ENCODE data around the gene PPM1E.
"Not testable (repeated sequence)": the region's sequence is repeated elsewhere in the genome, so short reads cannot be mapped to it uniquely, and the experiment has no call there.

PPM1E gene

DNA sequence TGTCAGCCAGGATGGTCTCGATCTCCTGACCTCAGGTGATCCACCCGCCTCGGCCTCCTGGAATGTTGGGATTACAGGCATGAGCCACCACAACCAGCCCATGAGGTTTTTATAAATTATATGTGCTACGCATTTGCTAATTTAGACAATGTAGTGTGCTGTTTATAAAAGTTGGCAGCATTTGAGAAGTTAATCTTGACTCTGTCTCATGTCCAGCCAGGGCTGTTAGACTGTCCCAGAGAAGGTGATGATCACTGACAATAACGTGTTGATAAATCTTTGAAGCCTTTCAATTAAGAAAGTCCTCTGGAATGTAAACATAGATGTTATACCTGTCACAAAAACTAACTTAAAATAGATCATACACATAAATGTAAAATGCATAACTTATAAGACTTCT lies 82.0 kb downstream of the PPM1E start:
- in situ Hi-C loops (cut with HindIII; ENCODE audit: low sequenced_read_pairs) = no loop called here

DNA sequence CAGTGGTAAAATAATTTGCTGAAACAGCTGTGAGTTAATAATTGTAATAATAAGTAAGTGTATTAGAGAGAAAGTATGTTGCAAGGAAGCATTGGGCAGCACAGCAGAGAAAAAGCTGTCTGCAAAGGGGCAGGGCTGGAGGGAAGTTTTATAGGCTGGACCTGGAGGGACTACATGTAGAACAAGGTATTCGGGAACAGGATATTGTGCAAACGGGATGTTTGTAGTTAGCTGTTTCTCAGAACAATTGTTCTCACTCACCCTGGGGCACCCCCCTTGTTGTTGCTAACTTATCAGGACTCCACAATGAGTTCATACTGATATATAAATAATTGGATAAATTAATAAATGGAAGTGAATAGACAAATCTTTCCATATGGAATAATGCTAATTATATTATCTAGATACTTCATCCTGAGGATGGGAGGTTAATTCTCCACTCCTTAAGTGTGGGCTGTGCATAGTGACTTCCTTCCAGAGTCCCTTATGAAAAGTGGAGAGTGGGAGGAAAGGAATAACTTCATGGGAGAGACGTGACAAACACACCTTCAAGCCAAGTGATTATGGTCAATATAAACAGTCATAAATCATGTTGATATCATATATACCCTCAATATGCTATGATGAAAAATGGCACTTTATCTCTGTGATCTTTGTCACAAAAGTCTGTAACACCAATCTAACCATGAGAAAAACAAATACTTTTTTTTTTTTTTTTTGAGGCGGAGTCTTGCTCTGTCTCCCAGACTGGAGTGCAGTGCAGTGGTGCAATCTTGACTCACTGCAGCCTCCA lies 85.4 kb downstream of the PPM1E start:
- in situ Hi-C loops (cut with HindIII; ENCODE audit: low sequenced_read_pairs) = no loop called here

DNA sequence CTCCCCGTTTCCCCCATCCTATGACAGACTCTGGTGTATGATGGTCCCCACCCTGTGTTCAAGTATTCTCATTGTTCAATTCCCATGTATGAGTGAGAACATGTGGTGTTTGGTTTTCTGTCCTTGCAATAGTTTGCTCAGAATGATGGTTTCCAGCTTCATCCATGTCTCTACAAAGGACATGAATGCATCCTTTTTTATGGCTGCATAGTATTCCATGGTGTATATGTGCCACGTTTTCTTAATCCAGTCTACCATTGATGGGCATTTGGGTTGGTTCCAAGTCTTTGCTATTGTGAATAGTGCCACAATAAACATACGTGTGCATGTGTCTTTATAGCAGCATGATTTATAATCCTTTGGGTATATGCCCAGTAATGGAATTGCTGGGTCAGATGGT lies 90.8 kb downstream of the PPM1E start:
- in situ Hi-C loops (cut with HindIII; ENCODE audit: low sequenced_read_pairs) = not testable (repeated sequence)

DNA sequence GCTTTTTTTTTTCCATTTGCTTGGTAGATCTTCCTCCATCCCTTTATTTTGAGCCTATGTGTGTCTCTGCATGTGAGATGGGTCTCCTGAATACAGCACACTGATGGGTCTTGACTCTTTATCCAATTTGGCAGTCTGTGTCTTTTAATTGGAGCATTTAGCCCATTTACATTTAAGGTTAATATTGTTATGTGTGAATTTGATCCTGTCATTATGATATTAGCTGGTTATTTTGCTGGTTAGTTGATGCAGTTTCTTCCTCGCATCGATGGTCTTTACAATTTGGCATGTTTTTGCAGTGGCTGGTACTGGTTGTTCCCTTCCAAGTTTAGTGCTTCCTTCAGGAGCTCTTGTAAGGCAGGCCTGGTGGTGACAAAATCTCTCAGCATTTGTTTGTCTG lies 94.5 kb downstream of the PPM1E start:
- in situ Hi-C loops (cut with HindIII; ENCODE audit: low sequenced_read_pairs) = not testable (repeated sequence)

DNA sequence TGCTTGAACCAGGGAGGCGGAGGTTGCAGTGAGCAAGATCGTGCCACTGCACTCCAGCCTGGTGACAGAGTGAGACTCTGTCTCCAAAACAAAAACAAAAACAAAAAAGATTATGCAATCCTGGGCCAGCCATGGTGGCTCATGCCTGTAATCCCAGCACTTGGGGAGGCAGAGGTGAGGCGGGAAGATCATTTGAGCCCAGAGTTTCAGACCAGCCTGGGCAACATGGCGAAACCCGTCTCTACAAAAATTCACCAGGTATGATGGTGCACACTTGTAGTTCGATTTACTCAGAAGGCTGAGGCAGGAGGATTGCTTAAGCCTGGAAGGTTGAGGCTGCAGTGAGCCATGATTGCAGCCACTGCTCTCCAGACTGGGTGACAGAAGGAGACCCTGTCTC lies 109.6 kb downstream of the PPM1E start:
- in situ Hi-C loops (cut with HindIII; ENCODE audit: low sequenced_read_pairs) = no loop called here

DNA sequence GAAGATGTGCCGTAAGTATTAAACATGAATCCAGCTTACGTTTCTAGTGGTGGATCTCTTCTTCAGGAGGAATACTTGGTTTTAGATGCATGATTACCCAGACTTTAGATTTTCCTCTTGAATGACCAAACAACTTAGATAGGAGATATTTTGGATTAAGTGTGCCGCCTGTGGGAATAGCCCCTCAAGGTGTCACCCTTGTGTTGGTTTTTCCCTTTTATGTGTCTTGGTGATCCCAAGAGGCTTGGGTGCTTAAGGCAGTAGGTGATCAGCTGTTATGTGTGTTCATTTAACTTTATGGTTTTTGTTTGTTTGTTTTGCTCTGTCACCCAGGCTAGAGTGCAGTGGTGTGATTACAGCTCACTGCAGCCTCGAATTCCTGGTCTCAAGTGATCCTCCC lies 115.1 kb downstream of the PPM1E start:
- in situ Hi-C loops (cut with HindIII; ENCODE audit: low sequenced_read_pairs) = no loop called here

DNA sequence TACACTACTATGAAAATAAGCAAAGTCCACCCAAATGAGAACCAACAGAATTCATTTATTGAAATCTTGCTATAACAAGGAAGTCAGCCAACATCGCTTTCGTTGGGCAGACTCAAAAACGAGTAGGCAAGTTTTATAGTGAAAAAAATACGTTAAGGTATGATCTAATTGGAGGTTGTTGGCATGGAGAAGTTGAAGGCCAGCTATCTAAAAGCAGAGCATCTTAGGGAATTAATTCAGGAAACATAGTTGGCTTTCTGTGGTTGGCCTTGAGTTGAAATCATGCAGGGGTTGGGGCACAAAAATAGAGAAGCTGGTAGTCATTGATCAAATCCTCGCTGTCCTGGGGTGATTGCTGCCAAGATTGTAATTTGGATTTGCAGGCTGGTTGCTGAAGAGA lies 118.3 kb downstream of the PPM1E start:
- in situ Hi-C loops (cut with HindIII; ENCODE audit: low sequenced_read_pairs) = no loop called here

DNA sequence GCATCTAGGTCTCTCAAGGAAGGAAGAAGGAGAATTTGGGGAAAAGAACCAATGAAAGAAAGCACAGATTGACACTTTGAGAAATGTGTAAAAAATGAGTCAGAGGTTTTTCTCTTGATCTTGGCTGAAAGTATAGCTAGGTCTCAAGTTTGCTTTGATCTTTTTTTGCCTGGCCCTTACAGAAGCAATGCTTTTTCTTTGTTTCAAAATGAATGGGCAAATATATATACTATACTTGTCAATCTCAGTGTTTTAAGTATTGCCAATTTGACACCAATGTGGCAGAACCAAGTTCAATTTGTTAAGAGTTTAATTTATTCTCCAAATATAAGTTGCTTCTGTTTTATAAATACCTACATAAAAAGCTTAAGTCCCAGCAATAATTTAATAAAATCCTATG lies 119.6 kb downstream of the PPM1E start:
- in situ Hi-C loops (cut with HindIII; ENCODE audit: low sequenced_read_pairs) = no loop called here

DNA sequence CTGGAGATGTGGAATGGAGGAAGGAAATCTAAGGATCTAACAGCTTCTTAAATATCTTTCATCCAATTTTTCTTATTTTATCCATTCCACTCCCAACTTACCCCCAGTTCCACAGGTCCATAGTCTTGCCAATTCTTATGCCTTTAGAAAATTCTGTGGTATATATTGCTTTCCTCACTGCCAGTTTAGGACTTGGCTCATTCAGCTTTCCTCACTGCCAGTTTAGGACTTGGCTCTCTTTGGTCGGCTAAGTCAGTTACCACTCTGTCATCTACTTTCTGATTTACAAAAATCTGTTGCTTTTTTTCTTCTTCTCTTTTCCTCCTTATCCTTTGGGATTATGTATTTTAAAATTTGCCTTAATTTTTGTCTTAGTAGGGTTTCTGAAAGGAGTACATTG lies 128.5 kb downstream of the PPM1E start:
- in situ Hi-C loops (cut with HindIII; ENCODE audit: low sequenced_read_pairs) = no loop called here

DNA sequence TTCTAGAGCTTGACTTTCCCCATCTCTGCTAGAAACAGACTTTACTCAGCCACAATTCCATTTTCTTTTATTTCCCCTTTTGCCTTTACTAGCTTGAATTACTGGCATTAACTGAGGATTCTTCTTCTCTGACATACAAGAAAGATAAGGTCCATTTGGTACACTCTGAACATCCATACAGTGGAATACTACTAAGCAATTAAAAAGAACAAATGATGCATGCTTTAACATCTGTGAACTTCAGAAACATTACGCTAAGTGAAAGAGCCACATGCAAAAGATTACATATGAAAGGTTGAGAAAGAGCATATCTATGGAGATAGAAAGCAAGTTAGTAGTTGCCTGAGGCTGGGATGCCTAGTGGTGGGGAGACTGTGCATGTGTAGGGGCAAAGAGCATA lies 130.9 kb downstream of the PPM1E start:
- in situ Hi-C loops (cut with HindIII; ENCODE audit: low sequenced_read_pairs) = no loop called here

DNA sequence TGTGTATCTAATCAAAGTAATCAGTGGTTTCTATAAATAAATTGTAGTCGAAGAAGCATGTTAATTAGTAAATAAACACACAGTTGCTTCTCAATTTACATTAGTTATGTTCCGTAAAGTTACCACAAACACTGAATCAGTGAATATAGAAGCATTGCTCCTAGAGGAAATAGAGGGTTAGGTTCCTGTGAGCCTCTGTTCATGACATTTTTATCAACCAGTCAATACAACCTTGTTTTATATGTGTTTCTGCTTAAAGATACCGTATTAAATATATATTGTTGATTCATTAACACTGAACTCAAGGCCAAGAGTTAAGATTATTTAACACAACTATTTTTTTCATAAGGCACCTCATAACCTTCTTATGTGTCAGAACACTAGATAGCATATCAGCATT lies 134.3 kb downstream of the PPM1E start:
- in situ Hi-C loops (cut with HindIII; ENCODE audit: low sequenced_read_pairs) = no loop called here

DNA sequence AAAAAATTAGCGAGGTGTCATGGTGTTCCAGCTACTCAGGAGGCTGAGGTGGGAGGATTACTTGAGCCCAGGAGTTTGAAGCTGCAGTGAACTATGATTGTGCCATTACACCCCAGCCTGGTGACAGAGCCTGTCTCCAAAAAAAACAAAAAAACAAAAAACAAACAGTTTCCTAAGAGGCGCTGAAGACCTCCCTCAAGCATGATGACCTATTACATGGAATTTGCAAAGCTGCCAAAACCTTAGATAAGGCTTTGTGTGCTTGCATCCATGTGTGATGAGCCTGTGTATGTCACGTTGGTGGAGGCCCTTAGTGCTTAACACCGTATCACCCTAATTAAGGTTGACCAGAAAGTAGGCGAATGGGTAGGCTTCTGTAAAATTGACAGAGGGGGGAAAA lies 143.5 kb downstream of the PPM1E start:
- in situ Hi-C loops (cut with HindIII; ENCODE audit: low sequenced_read_pairs) = no loop called here

DNA sequence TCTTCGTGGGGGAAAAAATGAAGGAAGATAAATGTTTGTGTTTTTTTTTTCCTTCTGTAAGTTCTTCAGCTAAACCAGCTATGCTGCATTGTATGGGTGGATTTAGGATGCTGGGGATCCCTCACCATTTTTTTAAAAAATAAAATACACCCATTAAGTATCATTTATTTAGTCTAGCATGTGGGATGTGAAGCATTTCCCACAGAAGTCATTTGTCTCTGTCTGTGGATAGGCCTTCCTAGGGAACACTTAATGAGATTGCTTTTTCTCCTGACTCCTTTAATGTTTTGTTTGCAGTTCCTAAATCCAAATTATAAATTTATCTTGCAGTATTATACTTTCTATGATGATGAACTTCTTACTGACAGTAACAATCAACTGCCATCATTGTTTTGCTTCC lies 146.7 kb downstream of the PPM1E start:
- in situ Hi-C loops (cut with HindIII; ENCODE audit: low sequenced_read_pairs) = no loop called here

DNA sequence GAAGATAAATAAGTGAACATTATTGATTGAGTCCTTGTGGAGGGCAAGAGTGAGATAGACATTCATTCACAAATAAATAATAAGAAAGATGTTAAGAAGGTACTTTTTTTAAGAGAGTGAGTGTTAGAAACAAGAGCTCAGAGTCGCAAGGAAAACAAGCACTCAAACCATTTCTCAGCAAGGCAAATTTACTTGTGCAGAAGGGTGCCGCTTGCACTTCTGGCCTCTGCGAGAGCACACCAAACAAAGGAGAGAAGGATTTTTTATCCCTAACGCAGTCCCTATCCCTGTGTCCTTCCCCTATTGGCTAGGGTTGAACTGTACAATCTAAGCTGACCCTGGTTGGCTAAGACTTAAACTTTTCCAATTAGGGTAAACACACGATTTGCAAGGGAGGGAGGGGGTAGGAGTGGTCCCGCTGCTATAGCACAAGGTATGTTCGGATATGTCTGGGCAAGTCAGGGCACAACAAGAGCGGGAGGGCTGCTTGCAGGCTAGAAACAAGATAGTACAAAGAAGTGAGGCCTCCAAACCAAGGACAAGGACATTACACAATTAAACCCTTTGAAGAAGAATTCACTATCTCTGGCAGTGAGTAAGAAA lies 156.2 kb downstream of the PPM1E start:
- in situ Hi-C loops (cut with HindIII; ENCODE audit: low sequenced_read_pairs) = no loop called here

DNA sequence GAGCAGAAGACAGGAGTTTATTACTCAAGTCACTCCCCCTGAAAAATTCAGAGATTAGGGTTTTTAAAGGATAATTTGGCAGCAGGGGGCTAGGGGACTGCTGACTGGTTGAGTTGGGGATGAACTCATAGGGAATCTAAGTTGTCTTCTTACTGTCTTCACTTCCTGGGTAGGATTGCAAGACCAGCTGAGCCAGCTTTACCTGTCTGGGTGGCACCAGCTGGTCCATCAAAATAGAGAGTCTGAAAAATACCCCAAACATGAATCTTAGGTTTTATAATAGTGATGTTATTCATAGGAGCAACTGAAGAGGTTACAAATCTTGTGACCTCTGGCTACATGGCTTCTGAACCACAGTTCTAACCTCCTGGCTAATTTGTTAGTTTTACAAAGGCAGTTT lies 157.9 kb downstream of the PPM1E start:
- in situ Hi-C loops (cut with HindIII; ENCODE audit: low sequenced_read_pairs) = no loop called here

DNA sequence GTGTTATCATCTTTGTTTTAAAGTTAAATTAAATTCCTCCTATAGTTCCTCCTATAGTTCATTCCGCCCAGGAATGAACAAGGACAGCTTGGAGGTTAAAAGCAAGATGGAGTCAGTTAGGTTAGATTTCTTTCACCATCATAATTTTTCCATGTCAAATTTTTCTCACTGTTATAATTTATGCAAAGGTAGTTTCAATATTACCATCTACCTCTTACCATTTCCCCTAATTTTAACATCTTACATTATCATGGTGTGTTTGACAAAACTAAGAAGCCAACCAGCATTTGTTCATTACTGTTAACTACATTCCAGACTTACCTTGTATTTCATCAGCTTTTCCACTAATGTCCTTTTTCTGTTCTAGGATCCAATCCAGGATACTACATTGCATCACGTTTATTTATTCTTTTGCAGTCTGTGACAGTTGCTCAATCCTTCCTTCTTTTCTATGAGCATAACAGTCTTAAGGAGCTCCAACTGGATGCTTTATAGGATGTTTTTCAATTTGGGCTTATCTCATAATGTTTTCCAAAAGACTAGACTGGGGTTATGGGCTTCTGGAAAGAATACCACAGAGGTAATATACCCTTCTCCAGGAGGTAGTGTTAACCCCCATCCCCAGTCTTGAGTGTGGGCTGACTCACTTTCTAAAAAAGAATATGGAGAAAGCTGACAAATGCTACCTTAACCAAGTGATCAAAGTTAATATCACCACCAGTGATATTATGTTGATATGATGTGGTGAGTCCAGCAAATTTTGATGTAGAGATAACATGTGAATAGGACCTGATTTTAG lies 158.5 kb downstream of the PPM1E start:
- in situ Hi-C loops (cut with HindIII; ENCODE audit: low sequenced_read_pairs) = no loop called here

DNA sequence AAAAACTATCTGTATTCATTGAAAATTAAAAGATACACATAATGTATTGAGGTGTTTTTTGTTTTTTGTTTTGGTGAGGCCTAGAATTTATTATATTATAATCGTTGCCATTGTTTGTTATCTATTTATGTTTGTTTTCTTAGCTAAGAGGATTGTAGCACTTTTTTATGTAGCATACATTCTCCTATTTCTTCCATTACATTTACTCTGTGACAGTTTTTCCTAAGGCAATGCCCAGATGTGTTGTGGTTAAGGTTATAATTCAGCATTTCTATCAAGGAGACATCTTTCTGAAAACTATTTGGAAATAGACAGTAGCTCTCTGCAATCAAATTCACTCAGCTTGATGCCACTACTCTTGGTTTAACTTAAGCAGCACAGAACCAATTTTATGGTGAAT lies 161.6 kb downstream of the PPM1E start:
- in situ Hi-C loops (cut with HindIII; ENCODE audit: low sequenced_read_pairs) = no loop called here

DNA sequence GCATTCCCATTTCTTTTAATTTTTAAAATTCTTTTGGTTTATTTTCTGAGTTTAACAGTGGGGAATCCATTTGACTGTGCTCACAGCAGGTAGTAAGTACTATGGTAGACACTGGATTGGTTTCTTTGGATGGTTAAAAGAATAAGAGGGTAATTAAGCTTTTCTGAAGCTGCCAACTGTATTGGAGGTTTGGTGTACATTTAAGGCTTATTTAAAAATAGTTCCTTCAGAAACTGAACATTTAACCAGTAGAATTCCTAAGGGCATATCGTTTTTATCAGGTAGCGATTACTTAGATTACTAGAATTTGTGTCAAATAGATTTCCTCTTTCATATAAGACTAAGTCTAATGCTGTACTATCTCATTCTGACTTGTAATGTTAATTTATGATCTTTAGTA lies 162.4 kb downstream of the PPM1E start:
- in situ Hi-C loops (cut with HindIII; ENCODE audit: low sequenced_read_pairs) = no loop called here

DNA sequence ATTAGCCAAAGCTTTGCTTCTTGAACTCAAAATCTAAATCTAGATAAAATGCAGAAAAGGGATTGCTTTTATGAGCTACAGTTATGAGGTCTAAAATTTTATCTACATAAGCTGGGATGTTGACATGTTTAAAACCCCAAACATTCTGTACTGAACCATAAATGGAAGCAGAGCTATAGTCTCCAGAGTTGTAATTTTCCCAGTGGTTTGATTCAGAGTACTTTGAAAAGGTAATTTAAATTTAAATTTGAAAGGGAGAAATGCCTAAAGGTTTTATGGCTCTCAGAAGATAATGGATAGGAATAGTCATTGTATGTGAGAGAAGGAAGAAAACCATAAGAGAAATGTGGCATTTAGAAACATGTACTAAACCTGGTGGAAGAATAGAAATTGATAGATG lies 163.2 kb downstream of the PPM1E start:
- in situ Hi-C loops (cut with HindIII; ENCODE audit: low sequenced_read_pairs) = no loop called here

DNA sequence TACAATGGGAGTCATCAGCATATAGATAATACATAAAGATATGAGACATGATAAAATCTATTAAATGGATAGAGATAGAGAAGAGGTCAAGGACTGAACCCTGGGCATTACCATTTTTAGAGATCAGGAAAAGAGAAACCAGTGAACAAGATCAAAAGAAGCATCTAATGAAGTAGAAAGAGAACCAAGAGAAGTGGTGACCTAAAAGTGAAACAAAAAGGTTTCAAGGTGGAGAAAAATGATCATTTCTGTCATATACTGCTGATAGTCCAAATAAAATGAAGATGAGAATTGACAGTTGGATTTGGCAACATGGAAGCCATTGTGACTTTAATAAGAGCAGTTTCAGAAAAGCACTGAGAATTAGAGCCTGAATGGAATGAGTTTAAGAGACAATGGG lies 165.1 kb downstream of the PPM1E start:
- in situ Hi-C loops (cut with HindIII; ENCODE audit: low sequenced_read_pairs) = no loop called here

DNA sequence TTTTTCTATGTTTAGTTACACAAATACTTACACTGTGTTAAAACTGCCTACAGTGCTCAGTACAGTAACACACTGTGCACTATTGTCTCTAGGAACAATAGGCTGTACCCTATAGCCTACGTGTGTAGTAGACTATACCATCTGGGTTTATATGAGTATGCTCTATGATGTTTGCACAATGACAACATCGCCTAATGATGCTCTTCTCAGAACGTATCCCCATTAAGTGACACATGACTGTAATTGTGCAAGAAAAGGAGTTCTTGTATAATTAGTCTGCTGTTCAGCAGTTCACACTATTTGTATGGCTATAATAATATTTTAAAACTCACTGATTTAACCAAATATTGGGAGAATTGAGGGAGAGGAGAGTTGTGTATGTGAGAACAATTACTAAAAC lies 177.3 kb downstream of the PPM1E start:
- in situ Hi-C loops (cut with HindIII; ENCODE audit: low sequenced_read_pairs) = no loop called here

DNA sequence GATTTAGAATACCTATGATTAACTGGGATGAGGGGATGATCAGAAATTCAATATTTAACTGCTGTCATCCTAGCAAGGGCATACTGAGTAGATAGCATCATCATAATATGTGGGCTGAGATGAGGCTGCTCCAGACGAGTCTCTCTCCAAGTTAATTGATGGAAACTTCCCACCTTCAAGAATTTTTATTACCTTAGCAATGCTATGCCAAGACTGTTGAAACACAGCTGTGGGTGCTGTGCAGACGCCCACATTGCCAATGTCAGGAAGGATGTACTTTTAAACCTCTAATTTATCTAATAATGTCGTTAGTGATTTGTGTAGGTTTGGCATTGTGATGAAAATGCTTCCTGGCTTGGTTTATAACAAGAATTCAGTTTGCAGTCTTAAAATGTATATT lies 180.6 kb downstream of the PPM1E start:
- in situ Hi-C loops (cut with HindIII; ENCODE audit: low sequenced_read_pairs) = no loop called here

All from endothelial cell of hepatic sinusoid (primary cell).